GM19438 (cell line): Measurements from ENCODE around the gene FMO4.
"Not testable (repeated sequence)": the region's sequence is repeated elsewhere in the genome, so short reads cannot be mapped to it uniquely, and the experiment has no call there.

Source experiments
- ATAC-seq: cut with Tn5 transposase; IDR thresholded peaks from one replicate; pipeline ENCODE4 v1.9.1; 2021; ENCODE audit warnings: low read depth; ENCODE audit not compliant: unreplicated experiment

Gene FMO4

GRCh38 chr1:171329251-171329650 lies 15.3 kb downstream of the FMO4 start:
- no peak for ATAC-seq

GRCh38 chr1:171334024-171334640 lies 20.1 kb downstream of the FMO4 start:
- no peak for ATAC-seq

- no peak for ATAC-seq
These were observed 22.0 kb downstream of the FMO4 start for GRCh38 chr1:171335964-171336363.

GRCh38 chr1:171339345-171339744 lies 25.4 kb downstream of the FMO4 start:
- not testable (repeated sequence) for ATAC-seq

- no peak for ATAC-seq
These were observed 29.9 kb downstream of the FMO4 start for GRCh38 chr1:171343727-171344472.

DNA sequence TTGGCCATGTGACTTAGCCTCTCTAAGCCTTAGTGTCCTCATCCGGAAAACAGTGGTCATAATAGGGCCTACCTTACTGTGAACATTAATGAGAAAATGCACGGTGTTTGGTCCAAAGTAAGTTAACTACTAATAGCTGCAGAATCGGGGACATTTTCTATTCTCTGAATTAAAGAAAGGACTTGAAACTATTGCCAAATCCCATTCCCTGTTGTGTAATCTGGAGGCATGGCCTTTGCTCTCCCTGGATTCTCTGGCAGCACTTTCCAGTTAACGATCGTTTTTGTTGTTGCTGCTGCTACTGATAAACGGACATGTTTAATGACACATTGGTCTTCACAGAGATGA lies 30.5 kb downstream of the FMO4 start:
- ATAC-seq, result no peak

DNA sequence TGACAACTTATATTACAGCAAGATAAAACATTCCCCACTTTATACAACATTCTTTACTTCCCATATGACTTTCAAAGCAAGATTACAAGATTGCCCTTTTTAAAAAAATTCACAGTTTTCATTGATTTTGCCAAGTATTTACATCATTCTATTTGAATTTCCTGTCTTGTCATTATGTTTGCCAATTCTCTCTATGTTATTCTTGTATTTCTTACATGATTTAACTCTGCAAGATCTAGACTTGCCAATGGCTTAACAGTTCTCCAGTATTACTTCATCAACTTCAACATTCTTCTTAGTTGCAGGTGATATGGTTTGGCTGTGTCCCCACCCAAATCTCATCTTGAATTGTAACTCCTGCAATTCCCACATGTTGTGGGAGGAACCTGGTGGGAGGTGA lies 31.6 kb downstream of the FMO4 start:
- ATAC-seq, result no peak

DNA sequence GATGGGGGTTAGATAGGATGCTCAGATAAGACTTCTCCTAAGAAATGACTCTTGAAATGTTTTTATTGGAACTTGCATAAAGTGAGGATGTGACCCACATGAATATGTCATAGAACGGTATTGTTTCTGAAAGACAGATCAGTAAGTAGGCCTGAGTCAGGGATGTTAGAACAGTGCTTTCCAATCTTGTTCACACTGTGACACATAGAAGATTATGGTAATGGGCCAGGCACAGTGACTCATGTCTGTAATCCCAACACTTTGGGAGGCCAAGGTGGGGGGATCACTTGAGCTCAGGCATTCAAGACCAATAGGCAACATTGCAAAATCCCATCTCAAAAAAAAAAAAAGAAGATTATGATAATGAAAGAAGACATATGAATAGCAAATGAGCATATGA lies 32.9 kb downstream of the FMO4 start:
- no peak for ATAC-seq

DNA sequence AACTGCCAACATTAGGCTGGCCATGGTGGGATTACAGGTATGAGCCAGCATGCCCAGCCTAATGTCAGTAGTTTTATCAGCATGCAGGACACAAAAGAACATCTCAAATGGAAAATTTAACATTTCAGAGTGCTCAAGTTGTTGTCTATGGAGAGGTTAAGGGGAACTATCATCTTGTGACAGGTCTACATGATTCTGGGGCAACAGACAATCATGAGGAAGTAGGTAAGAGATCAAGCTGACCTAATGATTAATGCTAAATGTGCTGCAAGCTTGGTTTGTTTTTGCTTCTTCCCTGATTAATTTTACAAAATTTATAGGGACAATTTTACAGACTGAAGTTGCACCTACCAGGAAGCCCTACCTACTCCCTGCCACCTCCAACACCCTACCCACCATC lies 36.6 kb downstream of the FMO4 start:
- ATAC-seq, result no peak

DNA sequence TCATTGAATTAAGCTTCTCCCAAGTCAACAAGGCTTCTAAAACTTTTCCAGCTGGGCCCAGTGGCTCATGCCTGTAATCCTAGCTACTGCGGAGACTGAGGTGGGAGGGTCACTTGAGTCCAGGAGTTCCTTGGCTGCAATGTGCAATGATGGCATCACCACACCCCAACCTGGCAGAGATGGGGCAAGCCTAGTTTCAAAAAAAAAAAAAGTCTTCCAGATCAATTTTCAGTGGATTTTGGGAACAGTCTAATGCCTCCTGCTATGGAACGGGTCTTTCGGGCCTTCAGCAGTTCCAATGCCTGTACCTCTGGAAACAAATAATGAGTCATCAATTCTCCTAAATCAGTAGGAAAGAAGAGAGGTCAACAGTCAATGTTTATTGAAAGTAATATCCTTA lies 38.0 kb downstream of the FMO4 start:
- ATAC-seq, result no peak

- ATAC-seq, result no peak
These were observed 38.6 kb downstream of the FMO4 start for GRCh38 chr1:171352554-171352953.

GRCh38 chr1:171355727-171356126 lies 41.7 kb downstream of the FMO4 start:
- ATAC-seq, result no peak

DNA sequence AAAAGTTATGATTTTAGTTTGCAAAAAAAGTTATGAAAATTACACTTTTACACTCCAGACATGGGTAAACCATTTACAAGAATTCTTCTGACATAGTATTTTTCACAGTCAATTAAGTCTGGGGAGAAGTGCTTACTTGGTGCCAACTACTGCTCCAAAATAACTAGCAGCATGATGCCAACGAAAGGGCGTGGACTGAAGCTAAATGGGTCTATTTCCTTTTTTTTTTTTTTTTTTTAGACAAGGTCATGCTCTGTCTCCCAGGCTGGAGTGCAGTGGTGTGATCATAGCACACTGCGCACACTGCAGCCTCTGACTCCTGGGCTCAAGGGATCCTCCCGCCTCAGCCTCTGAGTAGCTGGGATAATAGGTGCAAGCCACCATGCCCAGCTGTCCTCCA lies 43.2 kb downstream of the FMO4 start:
- no peak for ATAC-seq

GRCh38 chr1:171359355-171359648 lies 45.3 kb downstream of the FMO4 start:
- not testable (repeated sequence) for ATAC-seq

- not testable (repeated sequence) for ATAC-seq
These were observed 45.9 kb downstream of the FMO4 start for GRCh38 chr1:171359731-171360527.

- ATAC-seq, result no peak
These were observed 52.1 kb downstream of the FMO4 start for GRCh38 chr1:171366085-171366484.

DNA sequence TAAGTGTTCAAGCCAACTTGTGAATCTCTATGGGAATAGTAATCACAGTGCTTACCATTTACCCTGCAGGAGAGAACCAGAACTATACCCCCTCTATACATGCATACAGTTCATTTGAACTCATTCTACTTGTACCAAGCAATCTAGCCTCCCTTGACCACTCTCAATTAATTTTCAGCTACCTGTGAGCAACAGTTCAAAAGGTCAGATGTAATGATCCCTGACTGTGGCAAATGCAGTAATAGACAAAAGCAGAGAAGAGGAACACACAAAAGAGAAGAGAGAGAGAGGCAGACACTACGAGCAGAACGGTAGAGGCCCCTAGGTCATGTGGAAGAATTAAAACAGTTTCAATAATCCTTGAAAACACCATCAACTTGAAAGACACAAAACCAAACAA lies 52.8 kb downstream of the FMO4 start:
- no peak for ATAC-seq

- ATAC-seq, result no peak
These were observed 53.5 kb downstream of the FMO4 start for GRCh38 chr1:171367436-171367835.

DNA sequence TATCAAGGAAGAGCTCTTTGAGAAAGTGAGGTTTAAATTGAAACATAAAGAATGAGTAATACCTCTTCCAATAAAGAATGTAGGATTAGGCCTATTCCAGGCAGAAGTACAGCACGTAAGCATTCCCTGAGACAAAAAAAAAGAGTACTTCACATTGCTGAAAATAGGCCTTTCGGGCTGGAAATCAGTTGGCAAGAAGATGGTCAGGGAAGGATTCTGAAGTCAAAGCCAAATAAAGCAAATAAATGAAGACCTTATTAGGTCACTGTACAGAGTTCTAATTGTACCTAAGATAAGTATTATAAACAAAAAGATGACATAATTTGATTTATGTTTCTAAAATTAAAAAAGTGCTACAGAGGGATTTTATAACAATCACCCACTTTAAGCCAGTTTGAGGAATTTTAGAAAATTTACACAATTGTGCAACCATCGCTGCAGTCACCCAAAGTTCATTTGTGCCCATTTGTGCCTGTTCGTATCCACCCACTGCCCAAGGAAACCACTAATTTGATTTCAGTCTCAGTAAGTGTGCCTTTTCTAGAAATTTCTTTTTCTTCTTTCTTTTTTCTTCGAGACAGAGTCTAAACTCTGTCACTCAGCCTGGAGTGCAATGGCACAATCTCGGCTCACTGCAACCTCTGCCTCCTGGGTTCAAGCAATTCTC lies 58.6 kb downstream of the FMO4 start:
- no peak for ATAC-seq

DNA sequence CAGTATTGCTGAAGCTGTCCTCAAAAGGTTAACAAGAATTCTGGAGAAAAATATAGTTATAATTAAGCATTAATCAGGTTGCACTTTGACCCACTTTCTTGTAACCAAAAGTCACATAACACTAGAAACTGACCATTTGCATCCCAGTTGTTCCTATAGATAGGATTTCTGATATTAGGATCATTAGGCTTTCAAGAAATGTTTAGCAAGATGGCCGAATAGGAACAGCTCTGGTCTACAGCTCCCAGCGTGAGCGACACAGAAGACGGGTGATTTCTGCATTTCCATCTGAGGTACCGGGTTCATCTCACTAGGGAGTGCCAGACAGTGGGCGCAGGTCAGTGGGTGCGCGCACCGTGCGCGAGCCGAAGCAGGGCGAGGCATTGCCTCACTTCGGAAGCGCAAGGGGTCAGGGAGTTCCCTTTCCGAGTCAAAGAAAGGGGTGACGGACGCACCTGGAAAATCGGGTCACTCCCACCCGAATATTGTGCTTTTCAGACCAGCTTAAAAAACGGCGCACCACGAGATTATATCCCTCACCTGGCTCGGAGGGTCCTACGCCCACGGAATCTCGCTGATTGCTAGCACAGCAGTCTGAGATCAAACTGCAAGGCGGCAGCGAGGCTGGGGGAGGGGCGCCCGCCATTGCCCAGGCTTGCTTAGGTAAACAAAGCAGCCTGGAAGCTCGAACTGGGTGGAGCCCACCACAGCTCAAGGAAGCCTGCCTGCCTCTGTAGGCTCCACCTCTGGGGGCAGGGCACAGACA lies 59.6 kb downstream of the FMO4 start:
- ATAC-seq, result not testable (repeated sequence)

DNA sequence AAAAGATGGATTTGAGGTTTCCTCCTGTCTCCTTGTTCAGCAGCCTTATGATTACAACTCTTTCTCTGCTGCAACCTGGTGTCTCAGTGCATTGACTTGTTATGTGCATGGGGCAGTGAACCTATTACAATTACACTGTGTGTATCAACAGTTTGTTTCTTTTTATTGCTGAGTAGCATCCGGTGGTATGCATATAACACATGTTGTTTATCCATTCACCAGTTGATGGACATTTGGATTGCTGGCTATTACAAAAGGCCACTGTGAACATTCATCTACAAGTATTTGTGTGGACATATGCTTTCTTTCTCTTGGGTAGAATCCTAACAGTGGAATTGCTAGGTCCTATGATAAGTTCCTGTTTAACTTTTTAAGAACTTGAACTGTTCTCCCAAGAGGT lies 65.9 kb downstream of the FMO4 start:
- no peak for ATAC-seq
